HL-60/S4 treated with phorbol 12-myristate 13-acetate at 8.2 ng/mL for 4 days and 3 days (cell line): ENCODE results near the gene GNG4.
"Not testable (repeated sequence)": the region's sequence is repeated elsewhere in the genome, so short reads cannot be mapped to it uniquely, and the experiment has no call there.

Experiments used
- in situ Hi-C: fragments of 300-500 bp; cut with MboI; formaldehyde crosslinking; loops from 2 replicates; pipeline ENCODE4 v1.15.0; 2022; ENCODE audit warnings: low sequenced_read_pairs

GNG4 gene

GRCh38 chr1:235586992-235587391 lies 62.6 kb downstream of the GNG4 start:
- in situ Hi-C loops, result no loop called here

- in situ Hi-C loops, result no loop called here
These were observed 63.2 kb downstream of the GNG4 start for GRCh38 chr1:235586413-235586812.

GRCh38 chr1:235584973-235585372 lies 64.6 kb downstream of the GNG4 start:
- in situ Hi-C loops, result no loop called here

- in situ Hi-C loops, result no loop called here
These were observed 66.0 kb downstream of the GNG4 start for GRCh38 chr1:235583511-235584001.

- in situ Hi-C loops, result no loop called here
These were observed 67.5 kb downstream of the GNG4 start for GRCh38 chr1:235582130-235582529.

GRCh38 chr1:235579891-235580290 lies 69.7 kb downstream of the GNG4 start:
- in situ Hi-C loops, result no loop called here

GRCh38 chr1:235575597-235575996 lies 74.0 kb downstream of the GNG4 start:
- in situ Hi-C loops, result no loop called here

- in situ Hi-C loops, result no loop called here
These were observed 75.7 kb downstream of the GNG4 start for GRCh38 chr1:235573880-235574279.

- in situ Hi-C loops, result not testable (repeated sequence)
These were observed 76.6 kb downstream of the GNG4 start for GRCh38 chr1:235572971-235573370.

GRCh38 chr1:235571482-235571881 lies 78.1 kb downstream of the GNG4 start:
- in situ Hi-C loops, result no loop called here

- in situ Hi-C loops, result no loop called here
These were observed 81.6 kb downstream of the GNG4 start for GRCh38 chr1:235567812-235568503.

GRCh38 chr1:235566084-235566483 lies 83.5 kb downstream of the GNG4 start:
- in situ Hi-C loops, result no loop called here

- in situ Hi-C loops, result no loop called here
These were observed 86.0 kb downstream of the GNG4 start for GRCh38 chr1:235563513-235564061.

- in situ Hi-C loops, result no loop called here
These were observed 87.0 kb downstream of the GNG4 start for GRCh38 chr1:235562589-235562988.

GRCh38 chr1:235558621-235559169 lies 90.9 kb downstream of the GNG4 start:
- in situ Hi-C loops, result no loop called here

- in situ Hi-C loops, result no loop called here
These were observed 92.1 kb downstream of the GNG4 start for GRCh38 chr1:235557495-235557894.

GRCh38 chr1:235556807-235557206 lies 92.8 kb downstream of the GNG4 start:
- in situ Hi-C loops, result no loop called here

- in situ Hi-C loops, result no loop called here
These were observed 96.5 kb downstream of the GNG4 start for GRCh38 chr1:235553112-235553551.

GRCh38 chr1:235552146-235552716 lies 97.4 kb downstream of the GNG4 start:
- in situ Hi-C loops, result no loop called here

- in situ Hi-C loops, result no loop called here
These were observed 100.0 kb downstream of the GNG4 start for GRCh38 chr1:235549351-235550139.
